GM12891 (cell line): ENCODE data around the gene FAM3D.

ENCODE experiments used
- DNase-seq: peaks from one replicate; pipeline ENCODE4 v3.0.0; 2011; ENCODE audit warnings: low spot score; ENCODE audit not compliant: insufficient read length
- FAIRE-seq: peaks from 2 replicates; lab custom pipeline; 2011; peaks lifted over from hg19 to GRCh38; lab: Jason Lieb, UNC
- PAX5 ChIP-seq: IDR thresholded peaks from 2 replicates; pipeline ENCODE4 v1.6.1; 2011; ENCODE audit warnings: low read length, moderate library complexity, mild to moderate bottlenecking; ENCODE audit not compliant: insufficient read depth, severe bottlenecking
- POLR2A ChIP-seq: IDR thresholded peaks from 2 replicates; pipeline ENCODE4 v1.6.1; 2011; ENCODE audit warnings: low read depth, low read length, control low read depth
- POLR2AphosphoS5 ChIP-seq: IDR thresholded peaks from 2 replicates; pipeline ENCODE4 v1.6.1; 2011; ENCODE audit warnings: low read depth, low read length, control low read depth
- POU2F2 ChIP-seq: IDR thresholded peaks from 2 replicates; pipeline ENCODE4 v1.6.1; 2011; ENCODE audit warnings: low read depth, mild to moderate bottlenecking, control low read depth, low read length, moderate library complexity
- SPI1 ChIP-seq: IDR thresholded peaks from 2 replicates; pipeline ENCODE4 v1.6.1; 2011; ENCODE audit warnings: low read depth, low read length, control low read depth
- TAF1 ChIP-seq: IDR thresholded peaks from 2 replicates; pipeline ENCODE4 v1.6.1; 2011; ENCODE audit warnings: low read depth, low read length, control low read depth

The FAM3D gene

DNA sequence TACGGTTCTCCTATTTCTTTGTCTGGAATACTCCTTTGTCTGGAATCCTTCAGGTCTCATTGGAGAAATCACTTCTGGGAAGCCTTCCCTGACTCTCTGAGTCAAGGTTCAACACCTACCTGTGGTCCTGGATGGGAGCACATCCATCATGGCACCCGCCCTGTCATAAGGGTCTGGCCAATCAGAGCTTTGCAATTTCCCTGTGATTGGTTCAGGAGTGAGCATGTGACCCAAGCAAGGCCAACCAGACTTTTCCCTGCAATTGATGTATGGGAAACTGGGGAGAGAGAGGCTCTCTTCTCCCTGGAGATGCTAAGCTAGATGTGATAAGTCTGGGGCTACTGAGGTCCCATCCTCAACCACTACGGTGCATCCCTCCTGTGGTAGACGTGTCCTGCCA, 8.1 kb downstream of the FAM3D start:
- FAIRE-seq (no peak), DNase-seq (no peak)

DNA sequence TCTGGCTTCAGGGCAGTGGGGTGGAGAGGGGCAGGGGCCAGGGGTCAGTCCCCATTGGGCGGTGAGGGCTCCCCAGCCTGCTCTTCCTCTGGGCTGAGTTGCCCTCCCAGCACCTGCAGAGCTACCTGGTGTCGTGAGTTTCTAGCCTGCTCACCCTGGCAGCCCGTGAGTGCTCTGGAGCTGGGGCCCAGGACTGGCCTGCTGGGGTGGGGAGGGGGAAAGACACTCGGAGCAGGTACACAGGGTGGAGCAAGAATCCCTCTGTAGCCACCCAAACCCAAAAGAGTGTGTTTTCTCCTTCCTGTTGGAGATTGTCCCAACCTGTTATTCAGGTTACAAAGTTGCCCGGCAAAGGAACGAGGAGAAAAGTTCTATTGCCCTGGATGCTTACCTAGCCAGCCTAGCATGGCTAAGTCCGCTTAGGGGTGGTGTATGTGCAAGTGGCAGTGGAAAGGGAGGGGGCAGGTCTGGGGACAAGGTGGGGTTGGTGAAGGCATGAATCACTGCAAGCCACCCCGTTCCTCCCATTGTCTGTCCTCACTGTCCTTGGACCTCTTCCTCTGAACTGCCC, 8.9 kb downstream of the FAM3D start:
- DNase-seq, result no peak
- FAIRE-seq, result no peak
- no peak for TF ChIP-seq TAF1
- no peak for TF ChIP-seq POLR2A
- TF ChIP-seq SPI1, result no peak

More for the DNA sequence above, 8.1 kb downstream of the FAM3D start:
- TF ChIP-seq SPI1 (no peak), POU2F2 (no peak), POLR2A (no peak), PAX5 (no peak), POLR2AphosphoS5 (no peak), TAF1 (no peak)

DNA sequence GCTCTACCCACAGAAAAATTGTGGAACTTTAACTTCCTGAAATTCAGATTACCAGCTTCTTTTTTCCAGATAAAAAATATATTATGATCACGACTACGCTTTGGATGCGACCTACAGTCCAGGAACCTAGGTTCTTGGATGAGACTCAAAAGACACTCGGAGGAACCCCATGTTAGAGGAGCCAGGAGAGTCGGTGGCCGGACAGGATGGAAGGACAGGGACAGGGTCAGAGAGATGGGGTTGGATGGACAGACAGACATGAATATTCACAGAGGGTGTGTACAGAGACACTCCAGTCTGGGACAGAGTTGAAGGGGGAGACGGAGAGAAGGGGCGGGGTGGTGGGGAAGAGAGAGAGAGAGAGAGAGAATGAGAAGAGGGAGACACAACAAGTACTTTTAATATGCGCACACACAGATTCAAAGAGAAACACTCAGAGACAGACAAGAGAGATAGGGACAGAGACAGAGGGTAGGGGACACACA, 9.5 kb downstream of the FAM3D start:
- FAIRE-seq, result no peak

GRCh38 chr3:58656631-58657030, 9.9 kb downstream of the FAM3D start:
- DNase-seq (no peak), FAIRE-seq (no peak)
- no peak for TF ChIP-seq TAF1
- no peak for TF ChIP-seq POLR2A
- TF ChIP-seq SPI1, result no peak
- TF ChIP-seq POU2F2, result no peak
- TF ChIP-seq POLR2AphosphoS5, result no peak
- TF ChIP-seq PAX5, result no peak

More for the DNA sequence above, 9.5 kb downstream of the FAM3D start:
- no peak for DNase-seq
- TF ChIP-seq TAF1 (no peak), POU2F2 (no peak)

GRCh38 chr3:58654466-58654865, 12.1 kb downstream of the FAM3D start:
- FAIRE-seq, result no peak
- TF ChIP-seq SPI1, result no peak
- no peak for TF ChIP-seq POLR2A
- TF ChIP-seq POU2F2, result no peak
- TF ChIP-seq TAF1, result no peak
- no peak for TF ChIP-seq POLR2AphosphoS5
- no peak for TF ChIP-seq PAX5
- no peak for DNase-seq

DNA sequence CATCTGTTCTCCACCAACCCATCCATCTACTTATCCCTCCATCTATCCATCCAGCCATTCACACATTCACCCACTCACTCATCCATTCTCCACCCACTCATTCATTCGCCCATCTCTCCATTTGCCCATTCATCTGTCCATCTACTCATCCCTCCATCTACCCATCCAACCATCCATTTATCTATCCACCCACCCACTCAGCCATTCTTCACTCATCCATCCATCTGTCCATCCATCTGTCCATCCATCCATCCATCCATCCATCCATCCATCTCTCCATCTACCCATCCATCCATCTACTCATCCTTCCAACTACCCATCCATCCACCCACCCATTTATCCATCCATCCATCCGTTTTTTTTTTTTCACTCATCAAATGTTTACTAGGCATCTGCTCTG, 13.9 kb downstream of the FAM3D start:
- DNase-seq (no peak), FAIRE-seq (no peak)
- TF ChIP-seq SPI1 (no peak), TAF1 (no peak), PAX5 (no peak), POLR2A (no peak), POU2F2 (no peak)

DNA sequence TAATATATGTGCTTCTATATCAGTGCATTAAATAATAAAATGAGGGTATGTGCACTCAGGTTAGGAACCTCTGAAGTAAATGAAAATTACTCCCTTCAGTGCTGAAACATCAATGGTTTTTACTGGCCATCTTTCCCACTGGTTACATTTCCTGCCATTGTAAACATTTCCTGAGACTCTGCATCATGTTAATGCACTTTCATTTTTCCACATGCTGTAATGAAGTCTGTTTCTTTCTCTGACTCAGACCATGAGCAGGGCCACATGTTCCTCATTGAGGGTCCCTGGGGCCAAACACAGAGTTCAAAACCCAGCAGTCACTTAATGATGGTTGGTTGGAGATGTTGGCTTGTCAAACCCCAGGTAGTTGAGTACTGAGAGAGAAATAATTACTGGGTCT, 15.3 kb downstream of the FAM3D start:
- no peak for TF ChIP-seq POLR2AphosphoS5
- TF ChIP-seq POLR2A, result no peak
- no peak for TF ChIP-seq POU2F2
- no peak for TF ChIP-seq SPI1
- DNase-seq (no peak), FAIRE-seq (no peak)

- TF ChIP-seq SPI1, result no peak
- no peak for TF ChIP-seq POLR2AphosphoS5
- FAIRE-seq, result no peak
- no peak for DNase-seq
Measured at GRCh38 chr3:58647381-58648141, 19.0 kb downstream of the FAM3D start.

DNA sequence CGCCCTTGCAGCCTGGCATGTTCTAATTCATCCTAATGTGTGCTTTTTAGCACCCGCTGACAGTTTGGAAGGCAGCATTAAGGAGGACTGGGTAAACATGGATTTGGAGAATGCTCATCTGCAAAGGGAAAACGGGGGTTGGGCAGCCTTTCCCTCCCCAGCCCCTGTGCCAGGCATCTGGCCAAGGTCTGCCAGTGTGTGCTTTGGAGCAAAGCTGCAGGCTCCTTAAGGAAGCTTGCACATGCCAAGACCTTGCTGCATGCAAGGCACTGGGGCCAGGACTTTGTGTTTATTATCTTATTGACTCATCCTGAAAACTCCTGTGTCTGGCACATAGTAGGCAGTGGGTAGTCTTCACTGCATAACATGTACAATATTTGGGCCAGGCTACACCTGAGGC, 20.1 kb downstream of the FAM3D start:
- TF ChIP-seq POU2F2 (no peak), SPI1 (no peak), POLR2AphosphoS5 (no peak), PAX5 (no peak), POLR2A (no peak), TAF1 (no peak)
- no peak for DNase-seq
- no peak for FAIRE-seq

GRCh38 chr3:58645726-58646125, 20.8 kb downstream of the FAM3D start:
- FAIRE-seq, result no peak
- TF ChIP-seq PAX5, result no peak
- TF ChIP-seq TAF1, result no peak
- no peak for TF ChIP-seq POU2F2
- no peak for TF ChIP-seq POLR2A
- TF ChIP-seq SPI1, result no peak
- TF ChIP-seq POLR2AphosphoS5, result no peak

GRCh38 chr3:58642846-58643245, 23.7 kb downstream of the FAM3D start:
- no peak for TF ChIP-seq TAF1
- TF ChIP-seq POU2F2, result no peak
- no peak for TF ChIP-seq PAX5
- TF ChIP-seq POLR2AphosphoS5, result no peak
- TF ChIP-seq POLR2A, result no peak
- TF ChIP-seq SPI1, result no peak
- FAIRE-seq, result no peak

More at GRCh38 chr3:58645726-58646125, 20.8 kb downstream of the FAM3D start:
- no peak for DNase-seq

More at GRCh38 chr3:58642846-58643245, 23.7 kb downstream of the FAM3D start:
- no peak for DNase-seq
